HG02623 (cell line): ENCODE data around the gene PRKG1.
"Not testable (repeated sequence)": the region's sequence is repeated elsewhere in the genome, so short reads cannot be mapped to it uniquely, and the experiment has no call there.

Experiments
- ATAC-seq: cut with Tn5 transposase; IDR thresholded peaks from one replicate; pipeline ENCODE4 v1.9.1; 2021; ENCODE audit warnings: moderate library complexity; ENCODE audit not compliant: unreplicated experiment

PRKG1 gene

DNA sequence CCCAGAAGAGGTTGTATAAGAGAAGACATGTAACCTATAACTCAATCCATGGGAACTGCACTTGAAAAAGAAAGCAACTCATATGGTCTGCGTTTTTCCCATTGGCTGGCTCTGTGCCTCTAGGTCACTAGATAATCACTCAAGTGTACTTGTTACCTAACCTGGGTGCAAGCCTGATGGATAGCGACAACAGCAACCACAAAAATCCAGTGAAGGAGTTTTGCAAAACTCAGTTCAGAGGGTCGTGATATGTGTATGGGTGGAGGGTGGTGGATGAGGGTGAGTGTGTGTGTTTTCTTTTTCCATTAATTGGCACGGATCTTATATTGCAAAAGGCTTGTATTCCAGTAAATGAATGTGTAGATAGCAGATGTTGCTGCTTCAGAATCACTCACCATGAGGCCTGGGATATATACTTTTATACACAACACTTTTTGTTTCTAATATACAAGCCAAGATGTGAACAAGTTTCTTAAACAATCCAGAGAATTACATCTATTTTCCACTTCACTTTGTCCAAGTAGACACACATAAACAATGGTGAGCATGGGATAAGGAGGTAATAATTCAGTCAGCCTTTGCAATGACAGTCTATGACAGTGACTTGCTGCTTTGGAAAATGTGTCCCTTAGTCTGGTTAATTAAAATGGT, 952.9 kb downstream of the PRKG1 start:
- ATAC-seq = no peak

DNA sequence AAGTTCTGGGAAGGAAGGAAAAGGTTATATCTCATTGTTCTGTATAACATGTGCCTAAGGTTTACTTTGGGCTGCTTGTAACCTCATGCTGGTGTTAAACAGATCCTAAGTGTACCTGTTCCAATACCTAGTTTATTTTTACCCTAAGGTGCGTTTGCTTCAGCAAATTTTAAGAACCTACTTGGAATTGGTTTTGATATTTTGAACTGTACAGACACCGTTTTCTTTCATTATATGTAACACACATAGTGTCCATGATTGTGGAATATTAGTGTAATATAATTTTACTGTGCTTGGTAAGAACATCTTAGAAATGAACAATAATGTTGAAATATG, 954.2 kb downstream of the PRKG1 start:
- no peak for ATAC-seq

DNA sequence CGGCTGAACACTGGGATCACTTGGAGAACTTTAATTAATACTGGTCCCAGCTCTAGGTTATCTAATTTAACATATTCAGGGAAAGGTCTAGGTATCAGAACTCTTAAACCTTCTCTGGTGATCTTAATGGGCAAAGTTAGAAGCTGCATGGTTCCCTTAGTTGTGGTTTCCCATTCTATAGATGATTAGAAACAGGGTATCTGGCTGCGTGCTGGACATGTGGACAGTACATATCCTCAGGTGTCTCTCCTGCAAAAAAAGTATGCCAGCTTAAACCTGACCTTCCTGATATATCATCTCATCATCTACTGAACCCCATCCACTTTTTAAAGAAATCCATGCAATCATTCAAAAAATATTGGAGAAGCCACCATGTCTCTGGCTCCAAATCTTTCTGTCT, 955.3 kb downstream of the PRKG1 start:
- no peak for ATAC-seq

GRCh38 chr10:52030051-52030790, 955.9 kb downstream of the PRKG1 start:
- ATAC-seq = no peak

DNA sequence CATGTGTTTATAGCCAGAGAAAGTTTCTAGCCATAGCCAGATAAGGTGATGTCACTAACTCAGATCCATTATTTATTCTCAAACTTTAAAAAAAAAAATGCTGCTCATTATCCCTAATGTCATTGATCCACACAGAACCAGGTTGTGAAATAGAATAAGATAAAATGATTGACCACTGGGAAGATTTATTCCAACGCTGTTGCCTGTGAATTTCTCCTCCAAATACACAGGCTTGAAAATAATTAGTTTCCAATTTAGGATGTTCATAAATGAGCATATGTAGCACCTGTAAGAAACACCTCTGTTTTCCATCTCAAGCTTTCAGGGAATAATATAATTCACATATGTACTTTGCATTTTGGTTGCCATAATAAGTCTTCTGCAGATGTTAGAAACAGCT, 956.7 kb downstream of the PRKG1 start:
- no peak for ATAC-seq

DNA sequence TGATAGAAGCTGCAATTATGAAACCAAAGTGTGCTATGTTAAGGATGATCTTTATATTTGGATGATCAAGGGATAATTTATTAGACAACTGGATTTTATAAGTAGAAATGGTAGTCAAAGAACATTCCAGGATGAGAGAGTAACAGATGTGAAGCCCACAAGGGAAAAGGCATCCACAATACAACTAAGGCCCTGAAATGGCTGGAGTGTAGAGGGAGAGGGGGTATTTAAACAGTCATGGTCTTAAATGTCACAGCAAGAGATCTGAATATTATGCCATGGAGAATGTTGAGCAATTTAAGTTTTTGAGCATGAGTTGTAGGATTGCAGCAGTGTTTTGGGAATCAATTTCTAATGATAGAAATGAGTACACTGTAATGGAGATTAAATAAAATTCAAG, 957.5 kb downstream of the PRKG1 start:
- ATAC-seq = no peak

DNA sequence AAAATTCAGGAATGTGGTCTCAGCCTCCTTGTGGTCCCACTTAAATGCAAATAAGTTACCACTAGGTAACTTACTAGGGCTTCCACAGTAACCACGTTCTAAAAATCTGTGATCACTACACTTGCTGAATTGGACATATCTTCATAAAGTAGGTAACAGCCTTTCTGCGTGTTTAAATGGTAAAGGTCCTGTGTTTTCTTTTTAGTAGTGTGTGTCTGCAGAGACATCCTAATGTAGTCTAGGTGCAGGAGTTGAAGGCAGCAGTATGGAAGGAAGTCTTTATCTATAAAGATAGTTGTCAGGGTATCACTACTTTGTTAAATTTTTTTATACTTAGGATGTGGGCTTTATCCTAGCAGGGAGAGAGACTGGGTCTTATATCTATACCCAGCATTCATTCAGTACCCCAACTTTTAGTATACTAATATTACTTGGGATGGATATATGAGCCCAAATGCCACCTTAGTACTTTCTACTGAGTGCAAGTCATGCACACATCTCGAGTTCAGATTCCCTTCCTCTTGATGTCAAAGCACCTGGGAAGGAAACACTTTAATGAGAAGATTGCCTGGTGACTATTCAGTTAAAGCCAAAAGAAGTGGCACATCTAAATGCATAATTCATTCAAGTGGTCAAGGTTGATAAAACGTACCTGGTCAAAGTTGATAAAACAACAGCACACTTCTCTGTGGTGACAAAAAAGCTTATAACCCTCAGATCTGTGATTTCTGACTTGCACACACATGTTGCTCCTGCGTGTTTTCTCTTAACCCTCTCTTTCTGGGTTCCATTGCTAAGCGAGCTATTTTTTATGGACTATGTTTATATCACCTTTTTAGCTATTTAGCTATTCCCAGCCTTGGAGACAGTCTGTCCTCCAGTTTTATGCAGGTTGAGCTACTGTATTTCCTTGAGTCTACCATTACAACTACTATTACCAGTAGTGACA, 958.7 kb downstream of the PRKG1 start:
- no peak for ATAC-seq

DNA sequence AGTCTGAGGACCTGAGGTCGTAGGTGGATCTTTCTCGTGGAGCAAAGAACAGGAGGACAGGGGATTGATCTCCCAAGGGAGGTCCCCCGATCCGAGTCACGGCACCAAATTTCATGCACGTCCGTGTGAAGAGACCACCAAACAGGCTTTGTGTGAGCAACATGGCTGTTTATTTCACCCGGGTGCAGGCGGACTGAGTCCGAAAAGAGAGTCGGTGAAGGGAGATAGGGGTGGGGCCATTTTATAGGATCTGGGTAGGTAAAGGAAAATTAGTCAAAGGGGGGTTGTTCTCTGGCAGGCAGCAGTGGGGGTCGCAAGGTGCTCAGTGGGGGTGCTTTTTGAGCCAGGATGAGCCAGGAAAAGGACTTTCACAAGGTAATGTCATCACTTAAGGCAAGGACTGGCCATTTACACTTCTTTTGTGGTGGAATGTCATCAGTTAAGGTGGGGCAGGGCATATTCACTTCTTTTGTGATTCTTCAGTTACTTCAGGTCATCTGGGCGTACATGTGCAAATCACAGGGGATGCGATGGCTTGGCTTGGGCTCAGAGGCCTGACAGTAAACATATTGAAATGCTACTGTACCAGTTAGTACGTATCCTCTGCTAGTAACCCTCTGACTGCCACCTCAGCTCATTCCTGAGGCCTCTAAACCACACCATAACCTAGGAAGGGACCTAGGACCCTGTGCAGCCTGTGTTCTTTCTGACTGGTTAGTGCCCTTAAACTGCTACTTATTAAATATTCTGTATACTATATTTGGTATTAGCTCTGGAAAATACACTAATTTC, 964.9 kb downstream of the PRKG1 start:
- not testable (repeated sequence) for ATAC-seq

- ATAC-seq = no peak
Observed at GRCh38 chr10:52040486-52040885, 966.2 kb downstream of the PRKG1 start.

- ATAC-seq = no peak
Observed at GRCh38 chr10:52043811-52044210, 969.5 kb downstream of the PRKG1 start.

GRCh38 chr10:52048051-52048450, 973.8 kb downstream of the PRKG1 start:
- no peak for ATAC-seq

- ATAC-seq = no peak
Observed at GRCh38 chr10:52050429-52051047, 976.3 kb downstream of the PRKG1 start.

DNA sequence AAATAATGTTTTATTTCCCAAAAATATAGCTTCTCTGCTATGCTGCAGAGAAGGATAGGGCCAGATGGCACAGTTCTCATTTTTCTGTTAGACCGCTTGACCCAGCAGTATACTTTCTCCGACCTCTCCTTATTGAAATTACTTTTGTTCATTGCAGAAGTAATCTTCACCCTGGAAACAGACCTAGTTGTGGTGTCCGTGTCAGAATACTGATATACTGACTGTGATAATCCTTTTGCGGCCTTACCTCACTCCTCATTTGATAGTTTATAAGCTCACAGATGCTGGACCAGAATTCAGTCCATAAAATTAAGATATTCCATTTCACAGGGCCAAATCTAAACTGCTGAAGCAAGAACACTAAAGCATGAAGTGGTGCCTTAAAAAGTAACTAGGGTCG, 979.2 kb downstream of the PRKG1 start:
- ATAC-seq = no peak

DNA sequence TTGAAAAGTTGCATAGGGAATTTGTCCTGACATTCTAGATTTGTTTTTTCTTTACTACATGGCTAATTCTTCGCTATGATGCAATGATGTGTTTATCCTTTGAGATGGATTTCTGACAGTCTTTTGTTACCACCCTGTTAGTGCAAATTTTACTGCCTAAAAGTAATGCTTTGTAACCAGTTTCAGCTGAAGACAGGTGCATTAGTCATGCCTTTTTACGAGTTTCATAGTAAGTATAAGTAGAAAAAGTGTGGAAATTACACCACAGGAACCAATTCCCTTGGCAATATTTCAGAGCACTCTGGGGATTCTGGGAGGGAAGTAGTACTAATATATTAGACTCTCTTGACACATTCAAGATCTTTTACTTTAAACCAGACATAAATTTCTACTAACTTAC, 982.0 kb downstream of the PRKG1 start:
- ATAC-seq = no peak

GRCh38 chr10:52059089-52059488, 984.8 kb downstream of the PRKG1 start:
- ATAC-seq = no peak

DNA sequence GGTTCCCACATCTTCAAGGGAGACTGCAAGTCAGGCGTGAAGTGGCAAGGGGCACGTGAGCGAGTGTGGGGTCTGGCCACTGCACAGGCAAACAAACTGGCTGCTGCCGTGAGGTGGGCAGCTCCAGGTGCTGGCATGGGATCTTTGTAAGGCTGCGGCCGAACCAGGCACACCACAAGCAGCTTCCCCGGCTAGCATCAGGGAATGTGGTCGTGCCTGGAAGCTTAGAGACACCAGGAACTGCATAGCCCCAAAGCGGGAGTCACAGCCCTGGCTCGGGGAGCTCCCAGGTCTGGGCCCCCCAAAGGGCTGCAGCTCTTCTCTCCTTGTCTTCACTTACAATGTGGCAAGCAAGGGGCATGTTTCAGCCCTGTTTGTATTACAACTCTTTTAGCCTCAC, 988.9 kb downstream of the PRKG1 start:
- ATAC-seq = no peak

DNA sequence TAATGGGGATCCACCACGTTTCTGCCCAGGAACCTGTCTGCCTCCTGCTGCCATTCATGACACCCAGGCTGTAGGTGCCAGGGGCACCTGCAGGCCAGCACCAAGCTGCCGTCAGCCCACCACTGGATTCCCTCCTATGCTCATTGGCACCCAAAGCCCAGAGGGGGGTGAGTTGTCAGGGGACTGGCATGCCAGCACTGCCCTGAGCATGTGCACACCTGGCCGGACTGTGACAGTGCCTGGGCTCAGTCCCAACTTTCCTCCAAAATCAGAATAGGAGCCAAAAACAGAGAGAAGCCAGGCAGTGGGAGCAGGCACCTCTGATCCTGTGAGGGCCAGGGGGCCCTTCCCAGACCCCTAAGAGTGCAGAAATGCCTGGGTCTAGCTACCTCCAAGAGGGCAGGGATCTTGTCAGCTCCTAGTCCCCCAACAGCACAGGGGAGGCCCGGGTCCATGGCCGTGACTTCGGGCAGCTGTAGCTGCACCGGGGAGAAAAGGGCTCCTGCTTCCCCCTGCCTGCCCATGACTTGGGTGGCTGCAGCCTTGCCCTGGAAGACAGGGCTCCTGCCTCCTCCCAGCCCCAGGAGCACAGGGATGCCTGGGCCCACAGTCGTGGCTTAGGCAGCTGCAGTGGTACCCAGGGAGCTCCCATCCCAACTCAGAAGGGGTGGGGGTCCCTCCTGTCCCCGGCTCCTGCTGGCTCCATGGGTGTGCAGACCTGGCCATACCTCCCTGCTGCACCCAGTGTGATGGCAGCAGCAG, 990.0 kb downstream of the PRKG1 start:
- ATAC-seq = no peak

DNA sequence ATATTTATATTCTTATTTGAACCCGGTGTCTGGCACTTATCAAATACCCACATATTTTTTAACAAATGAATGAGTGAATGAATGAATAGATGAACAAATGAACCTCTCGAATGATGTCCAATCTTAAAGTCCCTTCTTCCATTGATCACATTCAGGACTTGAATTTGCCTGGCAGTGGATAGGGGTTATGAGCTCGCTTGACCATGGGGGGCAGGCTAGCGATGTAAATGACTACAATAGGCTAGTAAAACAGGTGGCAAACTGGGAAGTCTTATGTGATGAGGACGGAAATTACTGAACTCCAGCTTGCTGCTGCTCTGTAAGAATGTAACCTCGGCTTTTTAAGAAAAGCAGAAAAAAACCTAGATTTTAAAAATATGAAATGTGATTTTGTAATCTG, 992.1 kb downstream of the PRKG1 start:
- no peak for ATAC-seq

- no peak for ATAC-seq
Observed at GRCh38 chr10:52068485-52068884, 994.2 kb downstream of the PRKG1 start.

DNA sequence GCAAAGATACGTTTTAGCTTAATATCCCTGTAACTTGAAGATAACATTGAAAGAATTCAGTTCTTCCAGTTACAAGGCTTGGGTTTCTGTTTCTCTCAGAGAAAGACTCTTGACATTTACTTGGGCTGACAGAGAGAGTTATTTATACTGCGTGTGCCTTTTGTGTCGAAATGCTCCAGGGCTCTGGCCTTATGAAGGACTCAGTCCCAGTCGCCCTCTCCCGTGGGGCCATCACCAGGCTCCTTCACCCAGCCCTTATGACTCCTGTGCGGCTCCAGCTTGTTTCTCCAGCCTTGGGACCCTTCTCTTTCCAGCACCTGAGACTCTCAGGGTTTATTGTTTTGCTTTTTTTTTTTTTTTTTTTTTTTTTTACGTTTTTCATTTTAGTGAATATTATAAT, 997.5 kb downstream of the PRKG1 start:
- ATAC-seq = no peak
